Activated CD8-positive, alpha-beta T cell treated with anti-CD3 and anti-CD28 coated beads for 36 hours (primary cell): Measurements from ENCODE around the gene TRAPPC3L. TPM values are rescaled to one million over a fixed set of nuclear protein-coding genes. Genes with fewer than 3 reads are reported as not detected.
A peak's percentile ranks its signal among the peaks of the same experiment; 100 is the strongest.

ENCODE experiments used
- ATAC-seq: fragments of 200-7000 bp; cut with Tn5 transposase; one replicate; pipeline ENCODE4 v1.10.0; 2021; ENCODE audit warnings: mild to moderate bottlenecking, moderate library complexity
- CTCF ChIA-PET: fragments of 350-600 bp; sonication (Branson Sonifier 250); formaldehyde crosslinking; loops from one replicate; lab custom pipeline; 2021; ENCODE audit warnings: antibody characterized with exemption; lab: Charles Lee
- POLR2A ChIA-PET: fragments of 350-600 bp; sonication (Branson Sonifier 250); formaldehyde crosslinking; loops from one replicate; lab custom pipeline; 2021; ENCODE audit warnings: antibody characterized with exemption; lab: Charles Lee
- DNase-seq: peaks from one replicate; pipeline ENCODE4 v3.0.0-alpha.2; 2020
- H3K27ac Mint-ChIP-seq: one replicate; pipeline ENCODE4 v1.8.0; 2021; ENCODE audit warnings: mild to moderate bottlenecking, mixed read lengths
- H3K27me3 Mint-ChIP-seq: one replicate; pipeline ENCODE4 v1.8.0; 2021; ENCODE audit warnings: mixed read lengths
- H3K36me3 Mint-ChIP-seq: one replicate; pipeline ENCODE4 v1.8.0; 2021; ENCODE audit warnings: low read depth, mixed read lengths
- H3K4me1 Mint-ChIP-seq: one replicate; pipeline ENCODE4 v1.8.0; 2021; ENCODE audit warnings: low read depth, mixed read lengths
- H3K4me3 Mint-ChIP-seq: one replicate; pipeline ENCODE4 v1.8.0; 2021; ENCODE audit warnings: mild to moderate bottlenecking, moderate library complexity, mixed read lengths
- H3K9me3 Mint-ChIP-seq: one replicate; pipeline ENCODE4 v1.8.0; 2021; ENCODE audit warnings: mixed read lengths
- CTCF ChIP-seq: fragments of 200-600 bp; IDR thresholded peaks from one replicate; pipeline ENCODE4 v1.8.0; 2022; ENCODE audit warnings: antibody characterized with exemption, mild to moderate bottlenecking
- intact Hi-C: fragments of 100-400 bp; cut with micrococcal nuclease; formaldehyde crosslinking; loops from one replicate; pipeline ENCODE4 v1.10.0; 2022
- total RNA-seq, 2 experiments: library from RNA; stranded (reverse); gene quantifications; one replicate each; pipeline ENCODE4 v1.2.3, GENCODE V29; 2021

The TRAPPC3L gene
- total RNA-seq, 2 experiments from 2014 or later = not detected

GRCh38 chr6:116476002-116476678 is 69.3 kb downstream of the TRAPPC3L start:
- CTCF ChIA-PET = no interaction called here
- intact Hi-C loops = no loop called here
- H3K27ac Mint-ChIP-seq = peak overlapping the region; percentile 58
- no peaks in the 10 kb centered on the region for H3K27me3 Mint-ChIP-seq
- ATAC-seq (peak; percentile 93), DNase-seq (peak; percentile 71)
- H3K9me3 Mint-ChIP-seq = no peaks in the 10 kb centered on the region
- peaks cover 19% of the 10 kb centered on the region for H3K4me1 Mint-ChIP-seq
- H3K4me3 Mint-ChIP-seq = peak overlapping the region; percentile 20
- no peak for TF ChIP-seq CTCF
- POLR2A ChIA-PET = no interaction called here
- H3K36me3 Mint-ChIP-seq = peaks cover 1% of the 10 kb centered on the region

- Mint-ChIP-seq H3K36me3 (peaks cover 1% of the 10 kb centered on the region), H3K27me3 (no peaks in the 10 kb centered on the region), H3K4me3 (no peak overlapping the region), H3K27ac (no peak overlapping the region), H3K9me3 (no peaks in the 10 kb centered on the region), H3K4me1 (peaks cover 19% of the 10 kb centered on the region)
- ATAC-seq (no peak), DNase-seq (no peak)
- ChIA-PET CTCF (interaction anchor here (1.0 kb wide), 1 partner anchor 188 kb away, joined by 3 read pairs; no protein-coding TSS in a partner anchor), POLR2A (no interaction called here)
- intact Hi-C loops = no loop called here
- TF ChIP-seq CTCF = no peak
These were observed 70.3 kb downstream of the TRAPPC3L start for GRCh38 chr6:116475141-116475540.

- CTCF ChIA-PET = no interaction called here
- H3K9me3 Mint-ChIP-seq = no peaks in the 10 kb centered on the region
- DNase-seq (no peak), ATAC-seq (no peak)
- peaks cover 2% of the 10 kb centered on the region for H3K27me3 Mint-ChIP-seq
- H3K4me3 Mint-ChIP-seq = no peak overlapping the region
- no peak for TF ChIP-seq CTCF
- peaks cover 19% of the 10 kb centered on the region for H3K4me1 Mint-ChIP-seq
- H3K36me3 Mint-ChIP-seq = no peaks in the 10 kb centered on the region
- POLR2A ChIA-PET = no interaction called here
- intact Hi-C loops = no loop called here
- no peak overlapping the region for H3K27ac Mint-ChIP-seq
These were observed 72.8 kb downstream of the TRAPPC3L start for GRCh38 chr6:116472706-116473105.

- intact Hi-C loops = no loop called here
- ChIA-PET POLR2A (no interaction called here), CTCF (no interaction called here)
- H3K36me3 Mint-ChIP-seq = no peaks in the 10 kb centered on the region
- H3K27me3 Mint-ChIP-seq = peaks cover 2% of the 10 kb centered on the region
- H3K27ac Mint-ChIP-seq = no peak overlapping the region
- TF ChIP-seq CTCF = no peak
- no peak for ATAC-seq
- DNase-seq = no peak
- H3K4me3 Mint-ChIP-seq = no peak overlapping the region
- peaks cover 19% of the 10 kb centered on the region for H3K4me1 Mint-ChIP-seq
- no peaks in the 10 kb centered on the region for H3K9me3 Mint-ChIP-seq
These were observed 74.0 kb downstream of the TRAPPC3L start for GRCh38 chr6:116471531-116471930.

GRCh38 chr6:116468293-116468692 is 77.2 kb downstream of the TRAPPC3L start:
- ATAC-seq (no peak), DNase-seq (no peak)
- no peak for TF ChIP-seq CTCF
- Mint-ChIP-seq H3K4me3 (no peak overlapping the region), H3K36me3 (no peaks in the 10 kb centered on the region), H3K9me3 (no peaks in the 10 kb centered on the region), H3K27me3 (peaks cover 7% of the 10 kb centered on the region), H3K4me1 (peaks cover 4% of the 10 kb centered on the region), H3K27ac (no peak overlapping the region)
- ChIA-PET CTCF (no interaction called here), POLR2A (no interaction called here)
- intact Hi-C loops = no loop called here
